Astrocyte (in vitro differentiated cells and primary cell): ENCODE results near the gene MVD. TPM values are rescaled to one million over a fixed set of nuclear protein-coding genes. Genes with fewer than 3 reads are reported as not detected.

Source experiments
- DNase-seq: peaks from one replicate; pipeline ENCODE4 v3.0.0-alpha.2; 2010; ENCODE audit warnings: low read depth
- FAIRE-seq: peaks from 2 replicates; lab custom pipeline; 2011; peaks lifted over from hg19 to GRCh38; lab: Jason Lieb, UNC
- H2AFZ ChIP-seq: 2 replicates; pipeline ENCODE4 v1.6.0; 2012; ENCODE audit warnings: low read depth, low read length, inconsistent platforms
- H3K27ac ChIP-seq: 2 replicates; pipeline ENCODE4 v1.5.1; 2011; ENCODE audit warnings: low read depth, low read length, inconsistent platforms
- H3K27me3 ChIP-seq: 2 replicates; pipeline ENCODE4 v1.6.0; 2011; ENCODE audit warnings: low read length, inconsistent platforms; ENCODE audit not compliant: insufficient read depth
- H3K36me3 ChIP-seq: 2 replicates; pipeline ENCODE4 v1.5.1; 2011; ENCODE audit warnings: low read length, inconsistent platforms; ENCODE audit not compliant: insufficient read depth
- H3K4me1 ChIP-seq: 2 replicates; pipeline ENCODE4 v1.5.1; 2011; ENCODE audit warnings: low read length, inconsistent platforms; ENCODE audit not compliant: insufficient read depth
- H3K4me2 ChIP-seq: 2 replicates; pipeline ENCODE4 v1.6.0; 2012; ENCODE audit warnings: low read length, inconsistent platforms
- H3K4me3 ChIP-seq: 2 replicates; pipeline ENCODE4 v1.5.1; 2011; ENCODE audit warnings: low read depth, mild to moderate bottlenecking, low read length, inconsistent platforms; ENCODE audit not compliant: insufficient read depth
- H3K79me2 ChIP-seq: 2 replicates; pipeline ENCODE4 v1.6.0; 2012; ENCODE audit warnings: mild to moderate bottlenecking, low read length, inconsistent platforms; ENCODE audit not compliant: insufficient read depth
- H3K9ac ChIP-seq: 2 replicates; pipeline ENCODE4 v1.6.0; 2012; ENCODE audit warnings: mild to moderate bottlenecking, low read length, inconsistent platforms
- H3K9me3 ChIP-seq: 2 replicates; pipeline ENCODE4 v1.5.1; 2012; ENCODE audit warnings: low read depth, mild to moderate bottlenecking, low read length, inconsistent platforms; ENCODE audit not compliant: insufficient read depth
- H4K20me1 ChIP-seq: 2 replicates; pipeline ENCODE4 v1.6.0; 2012; ENCODE audit warnings: low read length, inconsistent platforms; ENCODE audit not compliant: insufficient read depth
- H3K27ac Mint-ChIP-seq: one replicate; pipeline ENCODE4 v1.8.0; 2021; ENCODE audit warnings: mild to moderate bottlenecking, mixed read lengths; ENCODE audit not compliant: unreplicated experiment
- H3K27me3 Mint-ChIP-seq: one replicate; pipeline ENCODE4 v1.8.0; 2021; ENCODE audit warnings: low read depth, mixed read lengths; ENCODE audit not compliant: unreplicated experiment
- H3K36me3 Mint-ChIP-seq: one replicate; pipeline ENCODE4 v1.8.0; 2021; ENCODE audit warnings: low read depth, mixed read lengths; ENCODE audit not compliant: unreplicated experiment
- H3K4me1 Mint-ChIP-seq: one replicate; pipeline ENCODE4 v1.8.0; 2021; ENCODE audit warnings: low read depth, mixed read lengths; ENCODE audit not compliant: unreplicated experiment
- H3K4me3 Mint-ChIP-seq: one replicate; pipeline ENCODE4 v1.8.0; 2021; ENCODE audit warnings: mild to moderate bottlenecking, moderate library complexity, mixed read lengths; ENCODE audit not compliant: unreplicated experiment
- H3K9me3 Mint-ChIP-seq: one replicate; pipeline ENCODE4 v1.8.0; 2021; ENCODE audit warnings: mild to moderate bottlenecking, mixed read lengths; ENCODE audit not compliant: unreplicated experiment
- EZH2 ChIP-seq: IDR thresholded peaks from 2 replicates; pipeline ENCODE4 v1.6.1; 2012; ENCODE audit warnings: mild to moderate bottlenecking, low read length, inconsistent platforms; ENCODE audit not compliant: insufficient read depth
- total RNA-seq: library from RNA; stranded (reverse); gene quantifications from 2 replicates; pipeline ENCODE4 v1.2.1, GENCODE V29; 2021
- TF ChIP-seq, protein P1 (sequence below): IDR thresholded peaks from 2 replicates; pipeline ENCODE4 v1.5.1; 2011; ENCODE audit warnings: low read depth, mild to moderate bottlenecking, inconsistent platforms, low read length, moderate library complexity; ENCODE audit not compliant: insufficient read depth

Gene MVD
- total RNA-seq, 1 donor from 2014 or later, result 63.9 TPM

DNA sequence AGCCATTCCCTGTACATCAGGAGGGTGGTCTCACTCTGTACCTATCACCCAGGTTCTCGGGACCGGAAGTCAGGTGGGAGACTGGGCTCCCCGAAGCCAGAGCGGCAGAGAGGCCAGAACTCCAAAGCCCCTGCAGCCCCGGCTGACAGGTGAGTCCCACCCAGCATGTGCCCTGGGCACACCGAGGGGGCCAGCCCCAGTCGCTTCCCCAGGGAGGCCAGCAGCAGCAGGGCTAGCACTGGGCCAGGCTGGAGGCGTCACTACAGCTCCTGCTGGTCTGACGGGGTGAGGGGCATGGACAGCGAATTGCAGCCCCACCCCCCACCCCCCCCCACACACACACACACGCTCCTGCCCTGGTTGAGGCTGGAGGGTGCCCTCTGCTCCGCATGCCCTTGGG, 32.5 kb downstream of the MVD start:
- FAIRE-seq (no peak), DNase-seq (no peak)
- H4K20me1 ChIP-seq, result peaks cover 12% of the 10 kb centered on the region
- Mint-ChIP-seq H3K4me1 (peaks cover 5% of the 10 kb centered on the region), H3K27ac (no peak overlapping the region), H3K36me3 (peaks cover 3% of the 10 kb centered on the region), H3K27me3 (no peaks in the 10 kb centered on the region), H3K4me3 (no peak overlapping the region), H3K9me3 (no peaks in the 10 kb centered on the region)
- no peak overlapping the region for H3K4me2 ChIP-seq
- H2AFZ ChIP-seq, result no peak overlapping the region
- no peaks in the 10 kb centered on the region for H3K27me3 ChIP-seq
- no peaks in the 10 kb centered on the region for H3K9me3 ChIP-seq
- H3K4me3 ChIP-seq, result no peak overlapping the region
- H3K36me3 ChIP-seq, result peaks cover 7% of the 10 kb centered on the region
- peaks cover 14% of the 10 kb centered on the region for H3K4me1 ChIP-seq
- no peaks in the 10 kb centered on the region for H3K79me2 ChIP-seq
- no peak for TF ChIP-seq EZH2
- TF ChIP-seq, protein P1, sequence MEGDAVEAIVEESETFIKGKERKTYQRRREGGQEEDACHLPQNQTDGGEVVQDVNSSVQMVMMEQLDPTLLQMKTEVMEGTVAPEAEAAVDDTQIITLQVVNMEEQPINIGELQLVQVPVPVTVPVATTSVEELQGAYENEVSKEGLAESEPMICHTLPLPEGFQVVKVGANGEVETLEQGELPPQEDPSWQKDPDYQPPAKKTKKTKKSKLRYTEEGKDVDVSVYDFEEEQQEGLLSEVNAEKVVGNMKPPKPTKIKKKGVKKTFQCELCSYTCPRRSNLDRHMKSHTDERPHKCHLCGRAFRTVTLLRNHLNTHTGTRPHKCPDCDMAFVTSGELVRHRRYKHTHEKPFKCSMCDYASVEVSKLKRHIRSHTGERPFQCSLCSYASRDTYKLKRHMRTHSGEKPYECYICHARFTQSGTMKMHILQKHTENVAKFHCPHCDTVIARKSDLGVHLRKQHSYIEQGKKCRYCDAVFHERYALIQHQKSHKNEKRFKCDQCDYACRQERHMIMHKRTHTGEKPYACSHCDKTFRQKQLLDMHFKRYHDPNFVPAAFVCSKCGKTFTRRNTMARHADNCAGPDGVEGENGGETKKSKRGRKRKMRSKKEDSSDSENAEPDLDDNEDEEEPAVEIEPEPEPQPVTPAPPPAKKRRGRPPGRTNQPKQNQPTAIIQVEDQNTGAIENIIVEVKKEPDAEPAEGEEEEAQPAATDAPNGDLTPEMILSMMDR, result no peak
- no peak overlapping the region for H3K27ac ChIP-seq
- no peak overlapping the region for H3K9ac ChIP-seq

DNA sequence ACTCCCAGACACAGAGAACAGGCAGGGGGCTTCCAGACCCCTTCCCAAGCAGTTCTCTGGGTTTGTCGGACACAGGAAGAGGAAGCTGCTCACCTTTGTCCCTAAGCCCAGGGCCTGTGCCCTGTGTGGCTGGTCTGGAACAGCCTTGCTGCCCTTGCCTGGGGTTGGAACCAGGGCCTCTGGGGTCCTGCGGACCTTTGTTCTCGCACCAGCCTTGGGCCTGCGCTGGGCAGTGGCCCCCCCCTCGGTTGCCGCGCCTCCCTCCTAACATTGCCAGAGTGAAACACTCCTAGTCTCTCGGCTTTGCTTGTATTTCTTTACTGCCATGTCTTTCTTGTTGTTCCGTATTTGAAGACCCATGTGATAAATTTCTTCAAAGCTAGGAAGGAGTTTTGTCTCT, 33.1 kb downstream of the MVD start:
- Mint-ChIP-seq H3K27me3 (no peaks in the 10 kb centered on the region), H3K9me3 (no peaks in the 10 kb centered on the region), H3K36me3 (peaks cover 3% of the 10 kb centered on the region), H3K4me1 (peaks cover 3% of the 10 kb centered on the region), H3K4me3 (no peak overlapping the region), H3K27ac (no peak overlapping the region)
- no peak overlapping the region for H3K9ac ChIP-seq
- H4K20me1 ChIP-seq, result peaks cover 12% of the 10 kb centered on the region
- H3K4me1 ChIP-seq, result peaks cover 8% of the 10 kb centered on the region
- TF ChIP-seq, protein P1, result no peak
- TF ChIP-seq EZH2, result no peak
- no peak overlapping the region for H3K27ac ChIP-seq
- no peaks in the 10 kb centered on the region for H3K79me2 ChIP-seq
- H3K4me2 ChIP-seq, result no peak overlapping the region
- DNase-seq, result no peak
- FAIRE-seq, result no peak
- H3K9me3 ChIP-seq, result no peaks in the 10 kb centered on the region
- H2AFZ ChIP-seq, result no peak overlapping the region
- H3K4me3 ChIP-seq, result no peak overlapping the region
- H3K36me3 ChIP-seq, result peaks cover 7% of the 10 kb centered on the region
- no peaks in the 10 kb centered on the region for H3K27me3 ChIP-seq

DNA sequence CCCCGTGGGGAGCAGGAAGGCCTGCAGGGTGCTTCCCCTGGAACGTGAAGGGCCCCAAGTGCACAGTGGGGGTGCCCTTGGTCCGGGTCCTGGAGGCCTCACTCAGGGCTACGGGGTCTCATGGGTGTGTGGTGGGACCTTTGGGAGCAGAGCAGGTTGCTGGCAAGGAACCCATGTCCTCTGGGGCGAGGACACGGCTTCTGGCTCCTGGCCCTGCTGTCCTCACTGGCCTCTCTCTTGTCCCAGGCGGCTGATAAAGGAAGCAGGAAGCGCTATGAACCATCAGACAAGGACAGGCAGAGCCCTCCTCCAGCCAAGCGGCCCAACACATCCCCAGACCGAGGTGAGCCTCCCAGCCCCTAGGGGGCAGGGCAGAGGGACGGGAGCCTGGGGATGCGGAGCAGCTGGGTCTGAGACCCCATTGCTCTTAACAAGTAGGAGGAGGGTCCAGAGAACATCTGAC, 34.3 kb downstream of the MVD start:
- no peaks in the 10 kb centered on the region for H3K27me3 ChIP-seq
- H3K27ac ChIP-seq, result no peak overlapping the region
- H3K4me3 Mint-ChIP-seq, result no peak overlapping the region
- no peak for DNase-seq
- H3K4me3 ChIP-seq, result no peak overlapping the region
- FAIRE-seq, result no peak
- H3K36me3 ChIP-seq, result peaks cover 7% of the 10 kb centered on the region
- no peak overlapping the region for H3K9ac ChIP-seq
- no peak overlapping the region for H2AFZ ChIP-seq
- H3K27me3 Mint-ChIP-seq, result no peaks in the 10 kb centered on the region
- H3K4me2 ChIP-seq, result no peak overlapping the region
- H3K27ac Mint-ChIP-seq, result no peak overlapping the region
- no peaks in the 10 kb centered on the region for H3K9me3 ChIP-seq
- no peak for TF ChIP-seq EZH2
- TF ChIP-seq, protein P1, result peak; percentile 31
- H3K4me1 ChIP-seq, result no peaks in the 10 kb centered on the region
- H3K9me3 Mint-ChIP-seq, result no peaks in the 10 kb centered on the region
- no peaks in the 10 kb centered on the region for H3K79me2 ChIP-seq
- H4K20me1 ChIP-seq, result peaks cover 10% of the 10 kb centered on the region
- H3K36me3 Mint-ChIP-seq, result peaks cover 3% of the 10 kb centered on the region
- peaks cover 3% of the 10 kb centered on the region for H3K4me1 Mint-ChIP-seq
